RWPE2 (cell line): ENCODE measurements around the gene PPP2R5C.
A peak's percentile ranks its signal among the peaks of the same experiment; 100 is the strongest.

Experiments
- ATAC-seq: fragments of 200-7000 bp; cut with Tn5 transposase; 3 replicates; pipeline ENCODE4 v1.9.1; 2021; ENCODE audit warnings: low read depth
- DNase-seq: peaks from one replicate; pipeline ENCODE4 v3.0.0-alpha.2; 2020; ENCODE audit warnings: low spot score
- H3K27ac ChIP-seq: fragments of 450-650 bp; 2 replicates; pipeline ENCODE4 v1.5.1; 2017; ENCODE audit warnings: mild to moderate bottlenecking; ENCODE audit not compliant: poor library complexity, severe bottlenecking
- H3K27me3 ChIP-seq: fragments of 250-450 bp; sonication (Bioruptor Pico); 2 replicates; pipeline ENCODE4 v1.5.1; 2021; ENCODE audit warnings: mild to moderate bottlenecking, moderate library complexity; ENCODE audit not compliant: insufficient read depth, poor library complexity, severe bottlenecking
- H3K36me3 ChIP-seq: fragments of 250-450 bp; sonication (Bioruptor Pico); 2 replicates; pipeline ENCODE4 v1.5.1; 2020; ENCODE audit warnings: low read depth, mild to moderate bottlenecking, moderate library complexity
- H3K4me1 ChIP-seq: fragments of 250-450 bp; sonication (Bioruptor Pico); 2 replicates; pipeline ENCODE4 v1.5.1; 2021; ENCODE audit warnings: mild to moderate bottlenecking, moderate library complexity; ENCODE audit not compliant: insufficient read depth, poor library complexity, severe bottlenecking
- H3K4me3 ChIP-seq: fragments of 250-450 bp; sonication (Bioruptor Pico); 2 replicates; pipeline ENCODE4 v1.5.1; 2021; ENCODE audit warnings: mild to moderate bottlenecking, moderate library complexity; ENCODE audit not compliant: severe bottlenecking
- H3K9me3 ChIP-seq: fragments of 250-450 bp; sonication (Bioruptor Pico); 2 replicates; pipeline ENCODE4 v1.5.1; 2021; ENCODE audit warnings: mild to moderate bottlenecking, moderate library complexity; ENCODE audit not compliant: severe bottlenecking
- TF ChIP-seq, protein P1 (sequence below): fragments of 450-650 bp; IDR thresholded peaks from one replicate; pipeline ENCODE4 v1.5.1; 2017; ENCODE audit warnings: mild to moderate bottlenecking, moderate library complexity; ENCODE audit not compliant: poor library complexity, severe bottlenecking

The PPP2R5C gene

DNA sequence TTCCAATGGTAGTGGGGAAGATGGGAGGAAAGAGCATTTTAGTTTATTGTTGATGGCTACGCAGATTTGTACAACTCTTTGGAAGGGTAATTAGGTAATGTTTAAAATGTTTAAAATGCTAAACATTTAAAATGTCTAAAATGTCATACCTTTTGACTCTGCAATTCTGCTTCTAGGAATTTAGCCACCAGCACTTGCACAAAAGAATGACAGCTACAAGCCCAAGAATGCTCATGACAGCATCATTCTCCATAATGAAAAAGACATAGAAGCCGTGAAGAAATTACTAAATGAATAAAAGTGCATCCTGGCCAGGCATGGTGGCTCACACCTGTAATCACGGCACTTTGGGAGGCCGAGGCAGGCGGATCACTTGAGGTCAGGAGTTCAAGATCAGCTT lies 182.9 kb downstream of the PPP2R5C start:
- no peaks in the 10 kb centered on the region for H3K4me1 ChIP-seq
- no peak overlapping the region for H3K27ac ChIP-seq
- no peaks in the 10 kb centered on the region for H3K27me3 ChIP-seq
- H3K4me3 ChIP-seq, result no peak overlapping the region
- ATAC-seq, result no peak
- no peaks in the 10 kb centered on the region for H3K36me3 ChIP-seq
- DNase-seq, result no peak
- no peaks in the 10 kb centered on the region for H3K9me3 ChIP-seq
- TF ChIP-seq, protein P1, sequence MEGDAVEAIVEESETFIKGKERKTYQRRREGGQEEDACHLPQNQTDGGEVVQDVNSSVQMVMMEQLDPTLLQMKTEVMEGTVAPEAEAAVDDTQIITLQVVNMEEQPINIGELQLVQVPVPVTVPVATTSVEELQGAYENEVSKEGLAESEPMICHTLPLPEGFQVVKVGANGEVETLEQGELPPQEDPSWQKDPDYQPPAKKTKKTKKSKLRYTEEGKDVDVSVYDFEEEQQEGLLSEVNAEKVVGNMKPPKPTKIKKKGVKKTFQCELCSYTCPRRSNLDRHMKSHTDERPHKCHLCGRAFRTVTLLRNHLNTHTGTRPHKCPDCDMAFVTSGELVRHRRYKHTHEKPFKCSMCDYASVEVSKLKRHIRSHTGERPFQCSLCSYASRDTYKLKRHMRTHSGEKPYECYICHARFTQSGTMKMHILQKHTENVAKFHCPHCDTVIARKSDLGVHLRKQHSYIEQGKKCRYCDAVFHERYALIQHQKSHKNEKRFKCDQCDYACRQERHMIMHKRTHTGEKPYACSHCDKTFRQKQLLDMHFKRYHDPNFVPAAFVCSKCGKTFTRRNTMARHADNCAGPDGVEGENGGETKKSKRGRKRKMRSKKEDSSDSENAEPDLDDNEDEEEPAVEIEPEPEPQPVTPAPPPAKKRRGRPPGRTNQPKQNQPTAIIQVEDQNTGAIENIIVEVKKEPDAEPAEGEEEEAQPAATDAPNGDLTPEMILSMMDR, result no peak

DNA sequence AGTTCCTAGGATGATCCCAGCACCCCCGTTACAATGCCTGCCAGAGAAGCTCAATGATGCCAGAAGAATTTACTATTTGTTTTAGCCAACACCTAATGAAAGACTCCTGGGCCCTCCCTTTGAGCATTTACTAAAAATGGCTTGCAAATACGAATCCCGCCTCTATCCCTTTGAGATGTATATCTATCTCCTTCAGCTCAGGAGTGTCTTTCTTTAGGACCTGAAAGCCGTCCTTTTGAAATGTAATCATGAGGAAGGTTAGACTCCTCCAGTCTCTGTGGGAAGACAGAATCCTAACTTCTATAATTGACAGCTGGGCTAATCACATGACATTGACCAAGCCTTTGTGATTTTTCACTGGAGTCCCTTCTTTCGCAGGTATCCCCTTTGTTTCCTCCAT lies 183.7 kb downstream of the PPP2R5C start:
- DNase-seq (no peak), ATAC-seq (no peak)
- TF ChIP-seq, protein P1, result no peak
- H3K9me3 ChIP-seq, result no peaks in the 10 kb centered on the region
- no peak overlapping the region for H3K4me3 ChIP-seq
- H3K36me3 ChIP-seq, result no peaks in the 10 kb centered on the region
- H3K4me1 ChIP-seq, result no peaks in the 10 kb centered on the region
- no peak overlapping the region for H3K27ac ChIP-seq
- no peaks in the 10 kb centered on the region for H3K27me3 ChIP-seq

DNA sequence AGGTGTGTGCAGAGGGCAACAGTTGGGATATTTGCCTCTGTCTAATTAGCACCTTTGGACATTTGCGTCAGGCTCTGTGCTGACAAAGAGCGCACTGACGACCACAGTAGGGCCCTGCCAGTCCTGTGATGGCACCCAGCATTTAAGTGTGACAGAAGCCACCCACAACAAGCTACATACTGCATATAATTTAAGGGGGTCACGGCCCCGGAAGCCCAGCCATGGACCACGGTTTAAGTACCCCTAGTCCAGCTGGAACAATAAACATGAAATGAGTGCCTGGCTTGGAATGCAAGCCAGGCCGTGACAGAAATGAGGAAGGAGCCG lies 186.0 kb downstream of the PPP2R5C start:
- Histone ChIP-seq H3K27me3 (no peaks in the 10 kb centered on the region), H3K27ac (peak overlapping the region; percentile 64), H3K4me3 (peak overlapping the region; percentile 60), H3K4me1 (no peaks in the 10 kb centered on the region), H3K36me3 (no peaks in the 10 kb centered on the region), H3K9me3 (no peaks in the 10 kb centered on the region)
- ATAC-seq, result no peak
- DNase-seq, result no peak
- TF ChIP-seq, protein P1, result no peak

DNA sequence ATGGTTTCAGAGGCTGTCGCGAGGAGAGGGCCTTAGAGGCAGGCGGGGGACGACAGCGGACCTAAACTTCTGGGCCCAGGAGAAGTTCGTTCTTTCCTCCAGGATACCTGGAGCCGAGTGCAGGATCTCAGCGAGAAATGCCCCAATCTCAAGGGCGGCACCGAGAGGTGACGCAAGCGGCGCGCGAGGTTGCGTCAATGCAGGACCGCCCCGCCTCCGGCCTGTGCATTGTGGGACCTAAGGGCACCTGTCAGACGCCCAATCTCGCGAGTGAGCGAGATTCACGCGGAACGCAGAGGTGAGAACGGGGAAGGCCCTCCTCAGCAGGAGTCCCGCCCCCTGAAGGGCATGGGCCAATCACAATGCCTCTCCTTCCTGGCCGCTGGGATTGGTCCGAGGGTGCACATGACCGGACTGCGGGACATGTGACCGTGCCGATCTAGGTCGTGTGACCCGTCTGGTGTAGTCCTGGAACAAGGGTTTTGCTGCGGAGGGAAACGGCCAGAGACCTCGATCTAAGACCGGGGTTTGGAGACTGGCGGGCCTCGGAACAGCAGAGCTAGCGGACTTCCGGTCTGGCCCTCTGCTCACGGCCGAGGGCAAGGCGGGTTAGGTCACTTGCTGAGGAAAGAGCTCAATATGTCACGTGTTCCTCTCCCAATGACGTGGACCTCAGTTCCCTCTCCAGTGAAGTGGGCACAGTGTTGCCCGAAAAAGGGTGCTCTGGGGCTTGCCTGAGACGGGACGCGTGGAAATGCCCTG lies 186.6 kb downstream of the PPP2R5C start:
- ATAC-seq (peak; percentile 98), DNase-seq (peak; percentile 100)
- H3K9me3 ChIP-seq, result no peaks in the 10 kb centered on the region
- peak overlapping the region; percentile 64 for H3K27ac ChIP-seq
- H3K36me3 ChIP-seq, result no peaks in the 10 kb centered on the region
- H3K4me1 ChIP-seq, result no peaks in the 10 kb centered on the region
- TF ChIP-seq, protein P1, result no peak
- peak overlapping the region; percentile 60 for H3K4me3 ChIP-seq
- H3K27me3 ChIP-seq, result no peaks in the 10 kb centered on the region

DNA sequence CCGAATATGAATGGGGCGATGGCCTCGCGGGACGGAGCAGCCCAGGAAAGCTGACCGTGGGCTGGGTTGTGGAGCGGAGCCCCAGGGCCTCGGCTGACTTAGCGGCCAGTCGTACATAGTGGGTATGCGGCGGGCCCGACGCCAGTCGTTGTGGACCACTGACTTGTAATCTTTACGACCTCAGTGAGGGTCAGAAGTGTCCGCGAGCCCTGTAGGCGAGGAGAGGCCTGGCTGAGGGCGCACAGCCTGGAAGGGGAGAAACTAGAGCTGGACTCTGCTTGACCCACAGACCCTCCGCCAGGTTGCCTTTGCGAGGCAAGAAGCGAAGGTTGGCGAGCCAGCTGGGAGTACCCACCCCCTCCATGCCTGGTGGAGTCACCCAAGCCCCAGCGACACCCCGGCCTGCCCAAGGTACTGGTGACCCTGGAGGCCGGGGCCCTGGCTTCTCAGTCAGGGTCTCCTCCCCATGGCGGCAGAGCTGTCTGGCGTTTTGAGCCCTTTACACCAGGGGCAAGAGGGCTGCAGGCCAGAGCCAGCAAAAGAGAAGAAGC lies 187.2 kb downstream of the PPP2R5C start:
- ATAC-seq, result peak; percentile 7; the same call in 2 of the 3 replicates

More for the DNA sequence above, 187.2 kb downstream of the PPP2R5C start:
- Histone ChIP-seq H3K9me3 (no peaks in the 10 kb centered on the region), H3K4me3 (peak overlapping the region; percentile 60), H3K27me3 (no peaks in the 10 kb centered on the region), H3K27ac (peak overlapping the region; percentile 64), H3K4me1 (no peaks in the 10 kb centered on the region), H3K36me3 (no peaks in the 10 kb centered on the region)
- DNase-seq, result no peak
- TF ChIP-seq, protein P1, result no peak
